Stimulated activated CD8-positive, alpha-beta memory T cell treated with anti-CD3 and anti-CD28 coated beads, Interleukin-15, amount 100 ng/mL, for 1 hour (primary cell): ENCODE results near the gene MTHFR.
A peak's percentile ranks its signal among the peaks of the same experiment; 100 is the strongest.
"Not testable (repeated sequence)": the region's sequence is repeated elsewhere in the genome, so short reads cannot be mapped to it uniquely, and the experiment has no call there.

Source experiments
- DNase-seq: peaks from one replicate; pipeline ENCODE4 v3.0.0-alpha.2; 2020; ENCODE audit warnings: low read depth

Gene MTHFR

DNA sequence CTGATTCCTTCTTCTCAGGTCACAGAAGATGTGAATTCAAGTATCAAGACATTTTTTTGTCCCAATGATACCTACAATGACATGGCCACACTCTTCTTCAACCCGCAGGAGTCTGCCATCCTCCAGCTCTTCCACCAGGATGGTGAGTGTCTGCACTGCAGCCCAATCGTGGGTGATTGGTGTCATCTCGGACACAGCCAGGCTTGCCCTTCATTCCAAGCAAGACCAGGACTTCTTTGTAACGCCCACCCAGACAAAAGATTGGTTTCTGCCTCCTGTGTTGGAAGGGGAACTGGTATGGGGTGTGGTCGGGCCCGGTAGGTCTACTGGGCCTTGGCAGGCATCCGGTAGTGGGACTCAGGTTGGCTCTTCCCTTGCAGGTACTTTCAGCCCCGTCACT, 27.7 kb upstream of the MTHFR start:
- no peak for DNase-seq

GRCh38 chr1:11831945-11832725, 26.4 kb upstream of the MTHFR start:
- DNase-seq = no peak

DNA sequence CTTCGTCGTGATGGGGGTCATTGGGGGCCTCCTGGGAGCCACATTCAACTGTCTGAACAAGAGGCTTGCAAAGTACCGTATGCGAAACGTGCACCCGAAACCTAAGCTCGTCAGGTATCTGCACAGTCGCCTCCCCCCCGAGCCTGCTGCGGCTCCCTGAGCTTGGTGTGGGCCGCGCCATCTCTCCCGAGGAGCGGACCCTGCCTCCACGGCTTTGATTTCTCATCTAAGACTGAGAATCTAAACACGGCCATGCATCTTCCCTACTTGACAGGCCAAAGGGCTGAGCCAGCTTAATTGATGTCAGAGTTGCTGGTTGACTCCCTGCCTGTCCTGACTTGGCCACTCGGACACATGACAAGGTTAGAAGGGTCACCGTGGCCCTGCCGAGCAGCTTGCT, 22.7 kb upstream of the MTHFR start:
- no peak for DNase-seq

GRCh38 chr1:11826946-11827345, 21.2 kb upstream of the MTHFR start:
- no peak for DNase-seq

DNA sequence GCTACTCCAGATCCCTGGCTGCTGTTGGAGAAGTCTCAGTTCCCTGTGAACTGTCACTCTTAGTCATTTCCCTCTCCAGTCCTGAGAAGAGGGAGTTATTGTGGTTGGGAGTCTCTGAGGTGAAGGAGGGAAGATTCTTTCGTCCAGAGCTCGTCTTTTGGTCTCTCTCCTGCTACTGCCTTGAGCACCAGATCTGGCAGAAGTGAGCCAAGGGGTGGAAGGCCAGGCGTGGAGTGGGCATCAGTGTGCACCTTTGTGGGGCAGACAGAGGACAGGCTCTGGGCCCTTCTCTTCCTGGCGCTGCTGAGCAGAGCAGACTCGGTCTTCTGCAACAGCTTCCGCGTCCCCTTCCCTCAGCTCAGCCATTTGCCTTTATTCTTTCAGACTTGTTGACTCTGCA, 19.4 kb upstream of the MTHFR start:
- no peak for DNase-seq

DNA sequence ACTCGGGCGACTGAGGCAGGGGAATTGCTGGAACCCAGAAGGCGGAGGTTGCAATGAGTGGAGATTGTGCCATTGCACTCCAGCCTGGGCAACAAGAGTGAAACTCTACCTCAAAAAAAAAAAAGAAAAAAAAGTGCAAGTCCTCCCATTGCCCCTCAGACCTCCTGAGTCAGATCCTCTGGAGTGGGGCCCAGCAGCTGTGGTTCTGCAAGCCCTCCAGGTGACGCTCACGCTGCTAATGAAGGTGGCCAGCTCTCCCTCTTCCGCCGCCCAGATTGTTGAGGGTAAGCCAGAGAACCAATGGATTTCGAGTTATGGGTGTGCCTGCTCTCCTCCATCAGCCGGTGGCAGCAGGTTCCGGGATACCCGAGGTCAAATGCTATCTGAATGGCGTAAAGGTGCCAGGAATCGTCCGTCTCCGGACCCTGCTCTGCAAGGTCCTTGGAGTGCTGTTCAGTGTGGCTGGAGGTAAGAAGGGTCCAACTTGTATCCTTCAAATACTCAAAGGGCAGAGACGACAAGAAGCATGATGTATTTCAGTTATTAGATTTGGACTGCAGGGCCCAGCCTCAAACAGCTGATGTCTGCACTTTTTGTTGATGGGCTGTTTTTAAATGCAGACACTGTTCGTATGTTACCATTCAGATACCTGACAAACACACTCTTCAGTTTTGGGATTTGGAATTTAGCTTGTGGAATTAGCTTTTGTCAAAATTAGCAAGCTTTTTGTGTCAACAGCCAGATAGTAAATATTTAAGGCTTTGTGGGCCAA, 17.8 kb upstream of the MTHFR start:
- no peak for DNase-seq

GRCh38 chr1:11822091-11822490, 16.3 kb upstream of the MTHFR start:
- no peak for DNase-seq

DNA sequence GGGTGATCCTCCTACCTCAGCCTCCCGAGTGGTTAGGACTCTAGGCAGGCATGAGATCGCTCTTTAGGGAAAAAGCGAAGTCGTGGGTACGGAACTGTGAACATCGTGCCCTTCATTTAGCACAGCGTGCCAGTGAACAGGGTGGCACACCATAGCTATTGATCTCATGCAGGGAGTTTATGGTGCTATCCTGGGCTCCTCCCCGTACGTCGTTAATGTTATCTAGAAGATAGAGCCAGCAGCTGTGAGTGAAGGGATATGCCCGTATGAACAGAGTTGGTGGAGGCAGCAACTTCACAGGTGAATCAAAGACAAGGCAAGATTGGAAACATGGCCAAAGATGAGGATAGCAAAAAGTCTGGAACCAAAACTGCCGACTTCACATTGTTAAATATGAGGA, 11.4 kb upstream of the MTHFR start:
- no peak for DNase-seq

DNA sequence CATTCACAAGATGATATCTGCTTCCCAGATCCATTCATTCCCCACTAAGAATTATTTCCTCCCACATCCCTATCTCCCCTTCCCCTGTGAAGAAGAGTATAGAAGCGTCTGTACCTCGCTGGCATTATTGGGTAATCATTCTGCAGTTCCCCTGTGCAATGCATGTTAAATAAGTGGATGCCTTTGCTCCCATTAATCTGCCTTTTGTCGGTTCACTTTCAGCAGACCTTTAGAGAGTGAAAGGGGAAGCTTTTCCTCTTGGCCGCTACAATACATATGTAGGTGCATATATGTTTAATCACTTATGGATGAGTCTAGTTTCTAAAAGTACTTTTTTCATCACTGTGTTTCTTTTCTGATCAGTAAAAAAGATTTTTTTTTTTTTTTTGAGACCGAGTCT, 7.3 kb upstream of the MTHFR start:
- no peak for DNase-seq

GRCh38 chr1:11807133-11807532, 1.4 kb upstream of the MTHFR start:
- DNase-seq = no peak

DNA sequence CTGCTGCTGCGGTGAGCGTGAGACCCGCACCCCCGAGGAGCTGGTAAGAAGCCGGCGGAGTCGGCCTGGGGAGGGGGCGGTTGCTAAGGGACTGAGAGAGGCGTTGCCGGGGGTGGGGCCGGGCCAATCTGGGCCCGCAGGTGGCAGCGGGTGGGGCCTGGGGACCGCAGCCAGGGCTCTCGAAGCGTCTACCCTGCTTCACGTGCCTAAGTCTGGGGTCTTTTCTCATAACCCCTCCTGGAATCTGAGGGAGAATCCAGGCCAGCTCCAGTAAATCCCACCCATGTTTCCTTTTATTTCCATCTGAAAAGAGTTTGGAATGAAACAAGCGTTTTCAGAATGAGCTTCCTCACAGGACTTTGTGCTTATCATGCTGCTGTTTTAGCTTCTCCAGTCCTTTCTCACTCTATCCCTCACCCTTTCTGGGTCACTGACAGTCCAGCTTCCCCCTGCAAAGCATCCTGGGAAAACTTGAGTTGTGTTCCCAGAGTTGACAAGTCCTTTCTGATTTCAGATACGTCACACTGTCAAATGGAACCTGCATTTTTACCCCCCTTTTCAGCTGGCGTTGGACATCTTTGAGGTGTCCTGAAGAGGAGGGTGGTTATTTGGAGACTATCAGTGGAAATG, 658 bp upstream of the MTHFR start:
- no peak for DNase-seq

- DNase-seq = no peak
Measured at GRCh38 chr1:11804666-11805421, 920 bp downstream of the MTHFR start.

DNA sequence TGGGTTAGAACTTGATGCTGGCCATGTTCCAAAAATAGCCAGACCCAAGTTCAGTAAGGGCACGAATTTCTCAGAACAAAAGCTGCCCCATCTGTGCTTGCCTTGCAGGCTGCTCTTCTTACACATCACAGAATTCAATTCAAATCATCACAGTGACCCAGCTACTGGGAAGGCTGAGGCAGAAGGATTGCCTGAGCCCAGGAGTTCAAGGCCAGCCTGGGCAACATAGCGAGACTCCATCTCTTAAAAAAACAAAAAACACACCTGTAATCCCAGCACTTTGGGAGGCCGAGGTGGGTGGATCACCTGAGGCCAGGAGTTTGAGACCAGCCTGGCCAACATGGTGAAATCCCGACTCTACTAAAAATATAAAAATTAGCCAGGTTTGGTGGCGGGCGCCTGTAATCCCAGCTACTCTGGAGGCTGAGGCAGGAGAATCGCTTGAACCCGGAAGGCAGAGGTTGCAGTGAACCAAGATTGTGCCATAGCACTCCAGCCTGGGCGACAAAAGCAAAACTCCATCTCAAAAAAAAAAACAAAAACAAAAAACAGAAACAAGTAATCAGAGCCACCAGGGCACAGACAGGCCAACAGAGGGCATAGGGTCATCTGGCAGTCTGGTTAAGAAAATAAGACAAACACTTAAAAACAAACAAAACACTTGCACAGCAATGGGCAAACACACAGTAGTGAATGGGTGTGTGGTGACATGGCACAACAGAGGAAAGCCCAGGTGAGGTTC, 1.7 kb downstream of the MTHFR start:
- DNase-seq = not testable (repeated sequence)

GRCh38 chr1:11802973-11803885, 2.5 kb downstream of the MTHFR start:
- DNase-seq = peak; percentile 54

DNA sequence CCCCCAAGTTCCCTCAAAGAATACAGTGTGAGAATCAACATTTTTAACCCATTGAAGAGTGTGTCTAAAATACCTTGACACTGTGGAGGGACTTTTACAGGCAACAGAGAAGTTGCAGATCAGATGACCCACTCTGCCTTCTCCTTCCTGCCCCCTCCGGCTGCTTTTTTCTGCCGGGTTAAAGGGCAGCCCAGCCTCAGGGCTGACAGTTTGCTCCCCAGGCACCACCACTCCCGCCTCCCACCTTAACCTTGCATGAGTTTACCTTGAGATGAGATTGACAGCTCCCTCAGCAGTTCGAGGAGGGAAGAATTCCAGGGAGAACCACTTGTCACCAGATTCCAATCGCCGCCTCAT, 3.2 kb downstream of the MTHFR start:
- no peak for DNase-seq

DNA sequence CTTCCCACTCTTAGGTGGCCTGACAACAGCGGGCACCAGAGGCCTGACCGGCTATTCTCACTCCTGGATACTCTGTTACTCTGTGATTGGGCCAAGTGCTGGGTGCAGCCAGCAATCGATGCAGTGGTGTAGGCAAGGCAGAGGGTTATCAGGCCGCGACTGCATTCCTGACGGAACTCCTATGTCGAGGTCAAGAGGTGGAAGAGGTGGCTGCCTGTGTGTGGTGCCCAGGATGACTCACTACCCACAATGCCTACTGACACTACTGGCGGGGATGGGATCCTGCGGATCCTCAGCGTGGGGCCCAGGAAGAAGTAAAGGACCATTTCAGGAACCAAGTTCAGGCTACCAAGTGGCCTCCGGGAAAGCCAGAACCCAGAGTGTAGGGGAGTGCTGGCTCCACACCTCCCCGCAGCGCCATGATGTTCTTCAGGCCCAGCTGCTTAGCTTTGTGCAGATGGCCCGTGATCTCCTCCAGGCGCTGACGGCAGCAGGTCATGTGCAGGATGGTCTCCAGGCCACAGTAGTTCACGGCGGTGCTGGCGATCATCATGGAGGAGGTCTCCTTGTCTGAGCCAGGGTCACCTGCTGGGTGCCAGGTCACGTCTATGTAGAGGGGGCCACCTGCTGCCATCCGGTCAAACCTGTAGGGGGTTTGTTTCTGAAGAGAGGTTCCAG, 4.9 kb downstream of the MTHFR start:
- no peak for DNase-seq

DNA sequence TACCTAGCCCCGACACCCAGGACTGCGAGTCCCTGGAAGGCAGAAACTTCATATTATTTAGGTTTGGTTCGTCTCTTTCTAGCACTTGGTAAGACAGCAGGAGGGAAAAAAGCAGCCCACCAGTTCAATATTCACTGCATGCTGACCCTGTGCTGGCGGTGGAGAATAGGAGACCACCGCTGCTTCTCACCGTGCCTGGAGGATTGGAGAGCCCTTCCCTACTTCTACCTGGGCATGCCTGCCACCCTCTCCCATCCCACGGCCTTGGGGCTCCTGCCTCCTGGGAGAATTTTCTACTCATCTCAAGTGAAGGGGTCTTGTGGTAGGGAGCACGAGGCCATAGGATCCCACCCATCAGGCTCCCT, 5.4 kb downstream of the MTHFR start:
- no peak for DNase-seq

DNA sequence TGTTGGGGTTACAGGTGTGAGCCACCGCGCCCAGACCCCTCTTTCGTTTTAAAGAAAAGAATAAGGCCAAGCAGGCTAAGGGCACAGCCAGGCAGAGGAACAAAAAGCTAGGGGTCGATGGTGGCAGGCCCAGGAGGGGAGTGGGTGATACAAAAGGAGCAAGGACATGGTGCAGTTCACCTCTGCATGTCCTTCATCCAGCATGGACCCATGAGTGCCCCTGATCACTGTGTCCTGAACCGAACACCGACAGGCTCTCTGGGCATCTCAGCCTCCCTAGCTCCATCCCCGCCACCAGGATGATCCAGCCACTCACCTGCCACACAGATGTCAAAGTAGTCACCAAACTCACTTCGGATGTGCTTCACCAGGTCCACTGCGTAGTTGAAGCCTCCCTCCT, 5.9 kb downstream of the MTHFR start:
- DNase-seq = no peak

DNA sequence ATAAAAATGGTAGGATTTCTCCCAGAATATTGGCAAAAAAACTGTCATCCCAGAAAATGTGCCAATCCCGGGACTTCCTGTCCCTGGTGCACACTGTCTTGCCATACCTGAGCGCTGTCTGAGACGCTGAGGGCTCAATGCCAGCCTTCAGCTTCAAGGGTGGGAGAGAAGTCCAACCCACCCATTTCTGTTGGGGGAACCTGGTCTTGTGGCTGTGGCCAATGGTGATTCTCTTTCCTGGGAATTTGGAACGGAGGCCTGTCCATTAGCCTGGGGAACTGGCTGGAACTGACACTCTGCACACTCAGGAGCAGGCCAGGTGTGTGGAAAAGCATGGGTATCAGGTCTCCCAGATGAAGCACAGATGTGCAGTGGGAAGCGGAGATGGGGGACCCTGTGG, 6.7 kb downstream of the MTHFR start:
- DNase-seq = no peak

DNA sequence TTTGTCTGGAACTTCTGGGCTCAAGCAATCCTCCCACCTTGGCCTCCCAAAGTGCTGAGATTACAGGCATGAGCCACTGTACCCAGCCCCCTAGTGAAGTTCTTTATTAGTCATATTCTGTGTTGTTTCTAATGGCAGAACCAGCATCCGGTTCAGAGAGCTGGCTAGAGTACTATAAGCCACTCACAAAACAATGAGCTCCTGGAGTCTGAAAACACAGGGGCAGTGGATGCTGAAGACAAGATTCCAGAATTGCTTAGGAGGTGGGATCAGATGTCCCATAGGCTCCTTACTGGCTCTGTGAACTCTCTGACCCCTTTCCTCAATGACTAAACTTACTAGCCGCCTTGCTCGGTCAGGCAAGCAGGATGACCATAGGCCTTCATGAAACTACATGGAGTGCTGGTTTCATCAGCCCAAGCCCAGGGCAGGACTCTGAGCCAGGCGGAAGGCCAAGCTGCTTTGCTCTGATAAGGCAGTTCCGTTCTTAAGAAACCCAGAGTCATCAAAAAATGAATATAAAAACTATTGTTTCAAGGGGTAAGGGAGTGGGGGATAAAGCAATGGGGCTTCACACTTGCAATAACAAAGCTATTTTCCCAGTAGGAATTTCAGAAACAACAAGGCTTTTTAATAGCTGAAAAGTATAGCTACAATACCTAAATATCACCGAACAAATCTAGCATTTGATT, 8.1 kb downstream of the MTHFR start:
- DNase-seq = no peak
